VCaP (cell line): Measurements from ENCODE around the gene ARHGEF9.

Experiments used
- H3K27ac ChIP-seq: fragments of 450-650 bp; 2 replicates; pipeline ENCODE4 v1.5.1; 2017
- TF ChIP-seq, protein P1 (sequence below): fragments of 450-650 bp; conservative IDR thresholded peaks from 2 replicates; pipeline ENCODE4 v1.5.1; 2017; ENCODE audit warnings: mild to moderate bottlenecking, moderate library complexity

ARHGEF9 gene

DNA sequence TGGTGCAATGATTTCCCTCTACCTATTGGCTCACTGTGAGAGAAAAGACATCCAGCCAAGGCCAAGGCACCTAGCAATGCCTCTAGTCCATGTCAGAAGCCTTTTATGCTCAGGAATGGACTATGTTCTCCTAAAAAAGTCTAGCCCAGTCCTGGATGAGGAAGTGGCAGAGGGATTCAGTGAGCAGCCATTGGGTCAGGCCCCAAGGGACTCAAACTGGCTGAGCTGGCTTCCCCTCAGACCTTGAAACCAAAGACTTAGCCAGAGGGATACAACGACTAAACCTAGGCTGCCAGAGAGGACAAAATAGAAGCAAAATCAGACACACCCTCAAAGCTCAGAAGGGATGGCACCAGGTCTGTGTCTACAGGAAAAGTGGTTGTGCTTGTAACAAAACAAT is 49.1 kb downstream of the ARHGEF9 start:
- H3K27ac ChIP-seq, result no peak overlapping the region
- TF ChIP-seq, protein P1, sequence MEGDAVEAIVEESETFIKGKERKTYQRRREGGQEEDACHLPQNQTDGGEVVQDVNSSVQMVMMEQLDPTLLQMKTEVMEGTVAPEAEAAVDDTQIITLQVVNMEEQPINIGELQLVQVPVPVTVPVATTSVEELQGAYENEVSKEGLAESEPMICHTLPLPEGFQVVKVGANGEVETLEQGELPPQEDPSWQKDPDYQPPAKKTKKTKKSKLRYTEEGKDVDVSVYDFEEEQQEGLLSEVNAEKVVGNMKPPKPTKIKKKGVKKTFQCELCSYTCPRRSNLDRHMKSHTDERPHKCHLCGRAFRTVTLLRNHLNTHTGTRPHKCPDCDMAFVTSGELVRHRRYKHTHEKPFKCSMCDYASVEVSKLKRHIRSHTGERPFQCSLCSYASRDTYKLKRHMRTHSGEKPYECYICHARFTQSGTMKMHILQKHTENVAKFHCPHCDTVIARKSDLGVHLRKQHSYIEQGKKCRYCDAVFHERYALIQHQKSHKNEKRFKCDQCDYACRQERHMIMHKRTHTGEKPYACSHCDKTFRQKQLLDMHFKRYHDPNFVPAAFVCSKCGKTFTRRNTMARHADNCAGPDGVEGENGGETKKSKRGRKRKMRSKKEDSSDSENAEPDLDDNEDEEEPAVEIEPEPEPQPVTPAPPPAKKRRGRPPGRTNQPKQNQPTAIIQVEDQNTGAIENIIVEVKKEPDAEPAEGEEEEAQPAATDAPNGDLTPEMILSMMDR, result no peak

DNA sequence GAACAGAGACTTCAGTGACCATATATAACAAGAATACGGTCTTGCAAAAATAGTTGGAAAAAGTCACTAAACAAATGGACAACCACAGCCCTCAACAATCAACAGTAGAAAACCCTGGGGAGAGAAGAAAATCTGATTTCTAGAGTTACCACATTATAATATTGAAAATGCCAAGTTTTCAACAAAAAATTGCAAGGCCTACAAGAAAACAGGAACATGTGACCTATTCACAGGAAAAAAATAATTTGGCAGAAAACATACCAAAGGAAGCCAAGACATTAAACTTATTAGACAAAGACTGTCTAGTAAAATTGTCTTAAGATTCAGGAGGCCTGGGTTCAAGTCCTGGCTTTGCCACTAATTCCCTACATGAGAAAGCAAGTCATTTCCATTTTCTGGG is 64.7 kb downstream of the ARHGEF9 start:
- TF ChIP-seq, protein P1, result no peak
- no peak overlapping the region for H3K27ac ChIP-seq

DNA sequence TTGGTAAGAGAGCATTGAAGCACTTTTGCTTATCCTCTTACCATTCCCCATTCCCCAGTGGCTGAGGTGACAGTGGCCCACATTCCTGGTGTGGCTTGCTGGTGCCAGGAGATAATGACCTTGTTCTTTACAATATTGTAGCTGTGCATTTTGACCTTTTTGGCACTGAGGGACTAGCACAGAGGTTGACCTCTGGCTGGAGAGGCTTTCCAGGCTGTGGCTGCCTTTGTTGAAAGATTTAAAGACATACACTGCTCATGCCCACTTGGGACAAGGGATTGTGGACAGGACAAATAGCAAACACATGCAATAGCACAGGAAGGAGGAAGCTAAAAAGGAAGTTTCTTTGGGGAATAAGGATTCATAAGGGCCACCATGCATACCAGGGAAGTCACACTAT is 65.4 kb downstream of the ARHGEF9 start:
- TF ChIP-seq, protein P1, result no peak
- no peak overlapping the region for H3K27ac ChIP-seq

DNA sequence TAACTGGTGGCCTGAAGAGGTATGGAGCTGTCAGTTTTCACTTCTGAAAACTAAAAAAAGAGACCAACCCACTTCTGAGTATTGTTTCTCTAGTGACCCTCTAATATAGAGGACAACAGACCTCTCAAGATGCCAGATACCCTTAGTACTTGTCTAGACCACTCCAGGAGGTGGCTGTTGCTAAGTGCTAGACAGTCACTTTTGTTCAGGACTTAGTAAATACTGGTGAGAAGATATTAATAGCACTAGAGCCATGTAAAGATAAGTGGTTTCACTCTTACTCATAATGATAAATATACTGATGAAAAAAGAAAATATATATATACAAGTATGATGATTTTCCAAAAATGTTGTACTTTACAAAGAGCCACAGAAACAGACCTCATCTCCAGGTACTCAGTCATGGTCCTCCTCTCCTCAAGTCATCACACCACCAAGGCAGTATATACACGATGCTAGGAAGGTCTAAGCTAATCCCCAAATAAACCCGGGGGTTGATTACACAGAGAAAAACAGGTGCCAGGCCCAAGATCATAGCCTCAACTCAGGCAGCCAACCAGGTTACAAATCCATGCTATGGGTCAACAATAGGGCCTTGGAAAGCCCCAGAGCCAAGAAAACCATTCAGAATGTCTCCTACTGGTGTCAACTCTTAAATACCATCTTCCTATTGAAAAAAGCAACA is 66.9 kb downstream of the ARHGEF9 start:
- H3K27ac ChIP-seq, result no peak overlapping the region
- TF ChIP-seq, protein P1, result no peak

DNA sequence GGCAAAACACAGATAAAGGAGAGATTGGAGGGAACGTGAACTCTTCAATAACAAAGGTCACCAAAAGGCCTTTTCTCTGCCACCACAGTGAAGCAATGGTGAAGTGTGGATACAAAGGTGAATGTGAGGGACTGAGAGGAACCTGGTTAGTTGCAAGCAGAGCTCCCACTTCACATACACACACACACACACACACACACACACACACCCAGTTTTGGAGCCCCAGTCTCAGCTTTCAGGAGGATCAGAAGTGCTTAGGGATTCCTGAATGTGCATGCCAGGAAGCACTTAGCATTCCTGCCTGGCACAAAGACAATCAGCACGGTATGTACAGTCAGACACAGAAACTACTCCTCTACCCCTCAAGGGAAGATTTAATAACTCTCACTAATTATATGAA is 71.5 kb downstream of the ARHGEF9 start:
- H3K27ac ChIP-seq, result no peak overlapping the region
- TF ChIP-seq, protein P1, result no peak

DNA sequence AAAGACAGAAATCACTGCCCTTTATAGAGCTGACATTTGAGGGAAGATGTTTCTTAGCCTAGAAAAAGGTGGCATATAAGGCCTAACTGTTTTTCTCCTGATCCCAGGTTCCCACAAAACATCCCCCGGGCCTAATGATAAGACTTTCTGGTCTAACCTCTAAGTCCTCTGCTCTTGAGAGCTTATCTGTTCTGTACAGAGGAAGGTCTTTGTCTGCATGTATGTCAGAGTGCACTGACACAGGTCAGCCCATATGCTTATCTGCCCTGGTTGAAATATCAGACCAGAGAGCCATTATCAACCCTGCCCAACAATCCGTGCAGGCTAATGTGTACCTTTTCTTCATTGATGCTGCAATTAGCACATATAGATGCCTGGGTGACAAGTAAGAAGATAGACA is 76.2 kb downstream of the ARHGEF9 start:
- no peak overlapping the region for H3K27ac ChIP-seq
- TF ChIP-seq, protein P1, result no peak

DNA sequence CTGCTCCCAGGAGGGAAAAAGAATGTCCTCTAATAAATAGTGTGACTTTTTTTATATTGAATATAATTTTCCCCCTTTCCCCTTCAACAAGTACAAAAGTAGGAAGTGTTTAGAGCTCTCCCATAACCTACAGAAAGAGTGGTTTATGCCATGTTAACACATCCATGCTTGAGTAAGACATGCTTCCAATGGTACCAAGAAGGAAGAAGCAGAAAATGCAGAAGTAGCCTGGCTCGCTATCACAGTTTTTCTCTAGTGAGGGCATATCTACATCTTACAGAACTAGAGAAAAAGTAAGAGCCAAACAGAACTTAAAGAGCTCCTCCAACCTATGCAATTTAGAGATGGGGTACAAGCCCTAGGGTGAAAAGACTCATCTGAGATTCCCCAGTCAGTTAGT is 82.5 kb downstream of the ARHGEF9 start:
- no peak overlapping the region for H3K27ac ChIP-seq
- TF ChIP-seq, protein P1, result no peak
